Stimulated activated CD4-positive, alpha-beta T cell treated with anti-CD3 and anti-CD28 coated beads, Interleukin-2, amount 100 ng/mL, for 4 hours (primary cell): ENCODE measurements around the gene QPRT.
"Not testable (repeated sequence)": the region's sequence is repeated elsewhere in the genome, so short reads cannot be mapped to it uniquely, and the experiment has no call there.

Experiments used
- DNase-seq: peaks from one replicate; pipeline ENCODE4 v3.0.0-alpha.2; 2020; ENCODE audit warnings: low read depth

QPRT gene

GRCh38 chr16:29678691-29679267, at the start of gene QPRT:
Gene QPRT (plus strand): TSS chr16:29679180. CDS start chr16:29679198, 18 bp downstream.
- no peak for DNase-seq

DNA sequence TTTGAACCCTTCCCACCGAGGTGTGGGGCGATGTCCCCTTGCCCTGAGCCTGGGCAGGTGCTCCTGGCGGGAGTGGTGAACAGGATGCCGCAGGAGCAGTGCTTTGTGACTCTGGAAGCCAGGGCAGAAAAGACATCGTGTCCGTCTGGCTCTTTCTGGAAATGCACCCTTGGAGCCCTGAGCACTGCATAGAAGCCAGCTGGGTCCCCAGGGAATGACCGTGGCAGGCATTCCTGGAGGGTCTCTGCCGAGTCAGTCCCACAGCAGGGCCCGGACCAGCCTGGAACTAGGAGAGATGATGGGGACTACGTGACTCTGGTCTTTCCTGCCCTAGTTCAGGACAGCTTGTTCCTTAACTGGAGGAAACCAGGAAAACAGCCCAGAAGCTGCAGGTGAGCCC, 49.7 kb upstream of the QPRT start:
- not testable (repeated sequence) for DNase-seq

- not testable (repeated sequence) for DNase-seq
Observed at GRCh38 chr16:29631658-29632057, 47.3 kb upstream of the QPRT start.

- DNase-seq = not testable (repeated sequence)
Observed at GRCh38 chr16:29635902-29636301, 43.1 kb upstream of the QPRT start.

- DNase-seq = not testable (repeated sequence)
Observed at GRCh38 chr16:29636368-29636767, 42.6 kb upstream of the QPRT start.

DNA sequence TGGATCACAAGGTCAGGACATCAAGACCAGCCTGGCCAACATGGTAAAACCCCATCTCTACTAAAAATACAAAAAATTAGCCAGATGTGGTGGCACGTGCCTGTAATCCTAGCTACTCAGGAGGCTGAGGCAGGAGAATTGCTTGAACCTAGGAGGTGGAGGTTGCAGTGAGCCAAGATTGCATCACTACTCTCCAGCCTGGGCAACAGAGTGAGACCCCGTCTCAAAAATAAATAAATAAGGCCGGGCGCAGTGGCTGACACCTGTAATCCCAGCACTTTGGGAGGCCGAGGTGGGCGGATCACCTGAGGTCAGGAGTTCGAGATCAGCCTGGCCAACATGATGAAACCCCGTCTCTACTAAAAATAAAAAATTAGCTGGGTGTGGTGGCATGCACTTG, 40.2 kb upstream of the QPRT start:
- DNase-seq = not testable (repeated sequence)

DNA sequence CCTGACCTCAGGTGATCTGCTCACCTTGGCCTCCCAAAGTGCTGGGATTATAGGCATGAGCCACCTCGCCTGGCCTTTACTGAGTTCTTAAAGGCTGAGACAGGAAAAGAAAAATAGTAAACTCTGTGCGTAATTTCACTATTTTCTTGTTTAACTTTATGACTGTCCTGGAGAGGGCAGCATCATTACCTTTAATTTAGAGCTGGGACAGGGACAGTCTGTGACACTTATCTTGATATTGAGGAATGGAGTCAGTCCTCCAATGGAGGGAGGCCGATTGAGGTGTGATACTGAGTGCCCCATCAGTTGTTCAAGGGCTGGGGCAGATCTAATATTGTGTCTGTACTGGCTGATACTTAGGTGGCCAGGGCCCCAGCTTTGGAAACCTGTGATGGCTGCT, 37.4 kb upstream of the QPRT start:
- no peak for DNase-seq

- no peak for DNase-seq
Observed at GRCh38 chr16:29643596-29643995, 35.4 kb upstream of the QPRT start.

DNA sequence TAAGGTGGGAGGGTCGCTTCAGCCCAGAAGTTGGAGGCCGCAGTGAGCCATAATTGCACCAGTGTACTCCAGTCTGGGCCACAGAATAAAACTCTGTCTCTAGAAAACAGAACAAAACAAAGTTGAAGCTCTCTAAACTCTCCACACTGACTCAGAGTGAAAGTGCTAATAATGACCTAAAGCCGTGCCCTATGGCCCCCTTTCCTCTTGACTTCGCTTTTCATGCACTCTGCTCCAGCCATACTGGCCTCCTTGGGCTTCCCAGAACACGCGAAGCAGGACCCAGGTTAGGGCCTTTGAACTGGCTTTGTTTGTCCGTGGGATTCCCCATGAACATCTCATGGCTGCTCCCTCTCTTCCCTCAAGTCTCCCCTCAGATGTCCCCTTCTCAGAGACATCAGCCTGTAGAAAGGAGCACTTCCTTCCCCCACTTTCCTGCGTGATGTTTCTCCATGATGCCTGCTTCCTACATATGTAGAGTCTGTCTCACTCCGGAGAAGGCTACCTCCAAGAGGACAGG, 34.6 kb upstream of the QPRT start:
- no peak for DNase-seq

GRCh38 chr16:29644973-29645693, 33.8 kb upstream of the QPRT start:
- no peak for DNase-seq

GRCh38 chr16:29645694-29646187, 33.2 kb upstream of the QPRT start:
- DNase-seq = no peak

- DNase-seq = no peak
Observed at GRCh38 chr16:29646947-29647346, 32.0 kb upstream of the QPRT start.

- no peak for DNase-seq
Observed at GRCh38 chr16:29649588-29650494, 29.1 kb upstream of the QPRT start.

- no peak for DNase-seq
Observed at GRCh38 chr16:29650771-29651170, 28.2 kb upstream of the QPRT start.

DNA sequence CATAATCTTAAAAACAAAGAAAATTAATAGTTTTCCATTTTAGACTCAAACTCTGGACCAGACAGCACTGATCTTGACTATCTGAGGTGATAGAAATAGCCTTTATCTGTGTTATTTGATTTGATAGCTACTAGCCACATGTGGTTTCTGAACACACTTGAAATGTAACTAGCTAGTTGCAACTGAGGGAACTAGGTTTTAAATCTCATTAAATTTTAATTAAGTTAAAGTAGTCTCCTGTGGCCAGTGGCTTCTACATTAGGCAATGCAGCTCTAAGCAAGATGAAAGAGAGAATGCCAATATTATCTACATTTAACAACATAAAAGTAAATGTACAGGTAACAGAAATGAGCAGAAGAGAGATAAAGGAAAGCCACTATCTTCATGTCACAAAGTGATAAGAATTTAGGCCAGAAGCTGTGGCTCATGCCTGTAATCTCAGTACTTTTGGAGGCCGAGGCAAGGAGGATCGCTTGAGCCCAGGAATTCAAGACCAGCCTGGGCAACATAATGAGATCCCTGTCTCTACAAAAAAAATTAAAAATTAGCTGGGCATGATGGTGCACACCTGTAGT, 27.1 kb upstream of the QPRT start:
- DNase-seq = no peak

- no peak for DNase-seq
Observed at GRCh38 chr16:29653471-29653870, 25.5 kb upstream of the QPRT start.

DNA sequence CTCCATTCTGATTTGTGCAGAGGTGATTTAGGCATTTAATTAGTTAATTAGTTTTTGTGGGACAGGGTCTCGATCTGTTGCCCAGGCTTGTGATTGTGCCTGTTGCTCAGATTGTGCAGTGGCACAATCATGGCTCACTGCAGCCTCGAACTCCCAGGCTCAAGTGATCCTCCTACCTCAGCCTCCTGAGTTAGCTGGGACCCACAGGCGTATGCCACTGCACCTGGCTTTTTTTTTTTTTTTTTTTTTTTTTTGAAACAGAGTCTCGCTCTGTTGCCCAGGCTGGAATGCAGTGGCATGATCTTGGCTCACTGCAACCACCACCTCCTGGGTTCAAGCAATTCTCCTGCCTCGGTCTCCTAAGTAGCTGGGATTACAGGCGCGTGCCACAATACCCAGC, 25.1 kb upstream of the QPRT start:
- DNase-seq = not testable (repeated sequence)

DNA sequence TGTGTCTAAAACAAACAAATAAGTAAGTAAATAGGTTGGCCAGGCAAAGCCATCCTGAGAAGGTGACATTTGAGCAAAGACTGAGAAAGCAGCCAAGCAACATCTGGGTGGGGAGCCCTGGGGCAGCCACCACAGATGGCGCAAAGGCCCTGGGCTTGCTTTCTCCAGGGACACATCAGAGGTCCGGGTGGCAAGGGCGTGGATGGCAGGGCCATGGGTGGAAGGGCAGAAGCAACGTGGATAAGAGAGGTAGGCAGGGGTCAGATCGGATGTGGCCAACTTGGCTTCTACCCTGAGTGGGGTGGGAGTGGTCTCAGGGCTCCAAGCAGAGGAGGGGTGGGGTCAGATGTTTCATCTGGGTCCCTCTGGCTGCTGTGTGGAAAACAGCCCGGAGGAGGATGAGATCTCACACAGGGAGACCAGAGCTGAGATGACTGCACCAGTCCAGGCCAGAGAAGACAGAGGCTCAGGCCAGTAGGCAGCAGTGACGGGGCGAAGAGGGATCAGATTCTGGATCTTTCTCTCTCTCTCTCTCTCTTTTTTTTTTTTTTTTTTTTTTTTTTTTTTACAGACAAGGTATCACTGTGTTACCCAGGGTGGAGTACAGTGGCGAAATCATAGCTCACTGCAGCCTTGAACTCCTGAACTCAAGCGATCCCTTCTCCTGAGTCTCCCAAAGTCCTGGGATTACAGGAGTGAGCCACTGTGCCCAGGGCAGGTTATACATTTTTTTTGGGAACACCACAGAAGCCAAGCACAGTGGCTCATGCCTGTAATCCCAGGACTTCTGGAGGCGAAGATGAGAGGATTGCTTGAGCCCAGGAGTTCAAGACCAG, 22.1 kb upstream of the QPRT start:
- no peak for DNase-seq

GRCh38 chr16:29658705-29659104, 20.3 kb upstream of the QPRT start:
- DNase-seq = no peak

DNA sequence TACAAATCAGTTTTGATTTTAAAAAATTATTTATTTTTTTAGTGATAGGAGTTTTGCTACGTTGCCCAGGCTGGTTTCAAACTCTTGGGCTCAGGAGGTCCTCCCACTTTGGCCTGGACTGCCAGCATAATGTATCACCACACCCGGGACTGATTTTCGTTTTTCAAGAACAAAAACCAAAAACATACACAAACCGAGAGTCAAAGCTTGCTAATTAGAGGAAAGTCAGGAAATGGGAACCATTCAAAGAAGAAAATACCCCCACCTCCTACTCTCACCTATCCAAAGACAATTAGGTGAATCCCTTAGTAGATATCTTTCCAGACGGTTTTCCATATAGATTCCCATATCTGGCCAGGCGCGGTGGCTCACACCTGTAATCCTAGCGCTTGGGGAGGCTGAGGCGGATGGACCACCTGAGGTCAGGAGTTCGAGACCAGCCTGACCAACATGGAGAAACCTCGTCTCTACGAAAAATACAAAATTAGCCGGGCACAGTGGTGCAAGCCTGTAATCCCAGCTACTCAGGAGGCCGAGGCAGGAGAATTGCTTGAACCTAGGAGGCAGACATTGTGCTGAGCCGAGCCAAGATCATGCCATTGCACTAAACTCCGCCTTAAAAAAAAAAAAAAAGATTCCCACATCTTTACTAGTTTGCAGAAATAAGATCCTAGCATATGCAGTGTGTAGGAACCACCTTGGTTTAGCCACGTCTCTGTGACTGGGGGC, 16.8 kb upstream of the QPRT start:
- no peak for DNase-seq

GRCh38 chr16:29662729-29663015, 16.3 kb upstream of the QPRT start:
- DNase-seq = no peak
